Kidney (tissue), 14 donors: ENCODE data around the gene MUSTN1. TPM values are rescaled to one million over a fixed set of nuclear protein-coding genes. Genes with fewer than 3 reads are reported as not detected.

Experiments
- DNase-seq, 5 donors: peaks; one replicate each; pipeline ENCODE4 v3.0.0-alpha.2; 2013 to 2020
- FAIRE-seq: peaks from 2 replicates; lab custom pipeline; 2012; peaks lifted over from hg19 to GRCh38; lab: Jason Lieb, UNC
- H3K27ac ChIP-seq, 2 donors: one replicate each; pipeline ENCODE4 v1.7.0; 2013; ENCODE audit warnings: low read depth in 2 of 2, low read length in 2 of 2, inconsistent platforms in 1 of 2
- H3K27me3 ChIP-seq: one replicate; pipeline ENCODE4 v1.7.1; 2013; ENCODE audit warnings: low read length, inconsistent platforms; ENCODE audit not compliant: control insufficient read depth, insufficient read depth
- H3K36me3 ChIP-seq, 3 donors: one replicate each; pipeline versions ENCODE4 v1.7.0 to v1.7.1; 2013; ENCODE audit warnings: low read length in 3 of 3, control low read depth in 1 of 3, inconsistent platforms in 1 of 3; ENCODE audit not compliant: insufficient read depth in 3 of 3, control insufficient read depth in 2 of 3
- H3K4me1 ChIP-seq, 3 donors: one replicate each; pipeline versions ENCODE4 v1.7.0 to v1.7.1; 2013; ENCODE audit warnings: low read length in 3 of 3, inconsistent platforms in 1 of 3, low read depth in 1 of 3; ENCODE audit not compliant: control insufficient read depth in 2 of 3, insufficient read depth in 2 of 3
- H3K4me3 ChIP-seq, 3 donors: one replicate each; pipeline versions ENCODE4 v1.7.0 to v1.8.1; 2013; ENCODE audit warnings: low read length in 3 of 3, control low read depth in 1 of 3, inconsistent platforms in 1 of 3
- H3K9ac ChIP-seq, 3 donors: one replicate each; pipeline versions ENCODE4 v1.7.0 to v1.7.1; 2013; ENCODE audit warnings: low read length in 3 of 3, control low read depth in 1 of 3, inconsistent platforms in 1 of 3
- H3K9me3 ChIP-seq, 3 donors: one replicate each; pipeline versions ENCODE4 v1.7.0 to v1.7.1; 2013; ENCODE audit warnings: low read length in 3 of 3, control low read depth in 1 of 3, inconsistent platforms in 1 of 3; ENCODE audit not compliant: control insufficient read depth in 2 of 3, insufficient read depth in 1 of 3
- intact Hi-C: fragments of 100-400 bp; cut with DNase I; formaldehyde crosslinking; loops from one replicate; pipeline ENCODE4 v1.11.1; 2022
- polyA plus RNA-seq: library from polyadenylated mRNA; stranded (reverse); fragments of 350-450 nt; fragmentation: Illumina TruSeq; extraction: RNeasy Lipid Tissue Mini Kit (QIAGEN cat#74804); gene quantifications from one replicate; pipeline ENCODE4 v1.2.3, GENCODE V29; 2014; ENCODE audit warnings: low read depth, low replicate concordance; ENCODE audit not compliant: insufficient read depth
- total RNA-seq: library from RNA; stranded (reverse); fragmentation: NEBNext Ultra II Directional; extraction: Animal tissue kit (Norgen Biotek cat#: 25700); gene quantifications from one replicate; pipeline ENCODE4 v1.2.1, GENCODE V29; 2021
- TF ChIP-seq, protein P1 (sequence below): IDR thresholded peaks from 3 replicates; pipeline ENCODE4 v1.5.1; 2012; ENCODE audit warnings: mild to moderate bottlenecking, moderate library complexity, borderline replicate concordance; ENCODE audit not compliant: insufficient read depth; ENCODE audit errors: extremely low read depth
- donor health status: control.
- donor health status: control.
- donor health status: control.
- donor health status: control.
- donor health status: control.
- donor health status: DM: yes; HTN: yes; CAD: no.
- donor health status: Normal renal cell carcinoma (clear cell type).

MUSTN1 gene
- total and polyA plus RNA-seq, 2 donors from 2014 or later: 18.6 to 47.8 TPM

DNA sequence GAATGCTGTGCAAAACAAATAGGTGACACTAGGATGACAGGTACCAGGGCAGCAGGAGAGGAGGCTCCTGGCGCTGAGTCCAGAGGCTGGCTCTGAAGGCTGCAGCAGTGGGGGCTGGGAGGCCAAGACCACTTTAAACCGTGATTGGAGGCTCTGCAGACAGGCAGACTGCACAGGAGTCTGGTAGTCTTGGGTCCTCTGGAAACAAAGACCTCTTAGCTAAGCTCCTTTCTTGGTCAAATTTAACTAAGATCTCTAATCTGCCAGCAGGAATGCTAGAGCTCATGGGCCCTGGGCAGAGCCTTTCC, 4.4 kb upstream of the MUSTN1 start:
- TF ChIP-seq, protein P1, sequence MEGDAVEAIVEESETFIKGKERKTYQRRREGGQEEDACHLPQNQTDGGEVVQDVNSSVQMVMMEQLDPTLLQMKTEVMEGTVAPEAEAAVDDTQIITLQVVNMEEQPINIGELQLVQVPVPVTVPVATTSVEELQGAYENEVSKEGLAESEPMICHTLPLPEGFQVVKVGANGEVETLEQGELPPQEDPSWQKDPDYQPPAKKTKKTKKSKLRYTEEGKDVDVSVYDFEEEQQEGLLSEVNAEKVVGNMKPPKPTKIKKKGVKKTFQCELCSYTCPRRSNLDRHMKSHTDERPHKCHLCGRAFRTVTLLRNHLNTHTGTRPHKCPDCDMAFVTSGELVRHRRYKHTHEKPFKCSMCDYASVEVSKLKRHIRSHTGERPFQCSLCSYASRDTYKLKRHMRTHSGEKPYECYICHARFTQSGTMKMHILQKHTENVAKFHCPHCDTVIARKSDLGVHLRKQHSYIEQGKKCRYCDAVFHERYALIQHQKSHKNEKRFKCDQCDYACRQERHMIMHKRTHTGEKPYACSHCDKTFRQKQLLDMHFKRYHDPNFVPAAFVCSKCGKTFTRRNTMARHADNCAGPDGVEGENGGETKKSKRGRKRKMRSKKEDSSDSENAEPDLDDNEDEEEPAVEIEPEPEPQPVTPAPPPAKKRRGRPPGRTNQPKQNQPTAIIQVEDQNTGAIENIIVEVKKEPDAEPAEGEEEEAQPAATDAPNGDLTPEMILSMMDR: no peak
- FAIRE-seq (no peak), DNase-seq (peak in 1 of 5 donors; percentile 11)
- Histone ChIP-seq H3K27ac (no peak overlapping the region), H3K9me3 (no peaks in the 10 kb centered on the region), H3K9ac (no peak overlapping the region), H3K36me3 (peaks cover 0 to 27% (median 19%) of the 10 kb centered on the region in 3 donors), H3K4me3 (no peak overlapping the region), H3K27me3 (no peaks in the 10 kb centered on the region), H3K4me1 (no peaks in the 10 kb centered on the region)
- intact Hi-C loops: no loop called here

DNA sequence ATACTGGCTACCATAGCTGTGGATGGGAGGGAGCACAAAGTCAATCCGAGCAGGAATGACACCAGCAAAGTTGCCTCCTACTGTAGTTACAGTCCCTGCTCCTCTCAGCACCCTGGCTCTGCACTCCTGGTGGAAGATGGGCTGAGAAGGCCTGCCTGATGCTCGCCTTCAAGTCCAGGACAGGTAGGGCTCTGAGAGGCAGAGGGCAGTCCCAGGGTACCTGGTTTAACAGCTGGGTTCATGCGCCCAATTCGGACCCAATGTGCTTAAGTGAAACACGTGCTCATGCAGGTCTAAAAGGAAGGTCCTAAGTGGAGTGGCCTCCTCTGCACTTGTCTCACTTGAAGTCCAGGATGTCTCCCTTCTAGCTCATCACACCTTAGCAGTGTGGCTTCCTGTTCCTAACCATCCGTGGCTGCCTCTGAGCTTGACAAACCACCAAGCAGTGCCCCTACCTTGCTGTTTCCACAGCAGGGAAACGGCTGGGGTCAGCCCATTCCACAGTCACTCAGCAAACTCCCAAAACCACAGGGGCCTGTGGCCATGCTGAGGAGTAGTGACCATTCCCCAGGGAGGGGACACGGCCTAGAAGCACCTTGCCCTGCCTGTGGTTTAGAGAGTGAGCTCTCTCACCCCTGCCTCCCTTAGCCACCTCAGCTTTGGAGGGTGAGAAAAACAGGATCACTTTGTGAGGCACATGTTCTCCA, 3.9 kb upstream of the MUSTN1 start:
- DNase-seq: peak in 1 of 5 donors; percentile 20
- FAIRE-seq: no peak
- H3K36me3 ChIP-seq: peaks cover 0 to 23% (median 19%) of the 10 kb centered on the region in 3 donors

DNA sequence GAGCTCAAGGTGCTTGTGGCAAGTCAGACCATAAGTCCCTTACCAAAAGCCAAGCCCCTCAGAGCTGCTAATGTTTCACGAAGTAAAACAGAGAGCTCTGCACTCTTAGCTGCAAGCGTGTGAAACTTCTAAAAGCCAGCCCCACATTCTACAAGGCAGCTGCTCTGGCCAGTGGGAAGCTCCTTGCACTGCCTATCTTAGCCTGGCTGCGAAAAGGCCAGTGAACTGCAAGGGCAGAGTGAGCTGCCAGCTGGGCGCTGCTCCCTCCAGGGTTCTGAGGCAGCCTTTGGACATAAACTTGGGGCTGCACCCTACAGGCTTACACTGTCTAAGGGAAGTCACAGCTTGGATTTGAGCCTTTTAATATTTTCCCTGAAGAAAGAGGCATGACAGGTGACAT, 2.2 kb upstream of the MUSTN1 start:
- peaks cover 0 to 15% (median 12%) of the 10 kb centered on the region in 3 donors for H3K36me3 ChIP-seq
- no peaks in the 10 kb centered on the region for H3K27me3 ChIP-seq
- no peak overlapping the region for H3K9ac ChIP-seq
- H3K4me3 ChIP-seq: no peak overlapping the region
- H3K27ac ChIP-seq: no peak overlapping the region
- FAIRE-seq: no peak
- TF ChIP-seq, protein P1: no peak
- H3K4me1 ChIP-seq: no peaks in the 10 kb centered on the region
- peak in 1 of 5 donors; percentile 32 for DNase-seq
- no peaks in the 10 kb centered on the region for H3K9me3 ChIP-seq
- intact Hi-C loops: no loop called here

More for the DNA sequence above, 3.9 kb upstream of the MUSTN1 start:
- Histone ChIP-seq H3K4me3 (no peak overlapping the region), H3K27ac (no peak overlapping the region), H3K27me3 (no peaks in the 10 kb centered on the region), H3K4me1 (no peaks in the 10 kb centered on the region), H3K9me3 (no peaks in the 10 kb centered on the region), H3K9ac (no peak overlapping the region)
- TF ChIP-seq, protein P1: no peak
- intact Hi-C loops: no loop called here
